Osteoblast (primary cell): ENCODE results near the gene DAP. TPM values are rescaled to one million over a fixed set of nuclear protein-coding genes. Genes with fewer than 3 reads are reported as not detected.

Experiments used
- DNase-seq: peaks from one replicate; pipeline ENCODE4 v3.0.0; 2011; ENCODE audit warnings: low spot score, mixed read lengths; ENCODE audit not compliant: insufficient read length; ENCODE audit errors: missing footprints
- H2AFZ ChIP-seq: 2 replicates; pipeline ENCODE4 v1.6.0; 2011; ENCODE audit warnings: mild to moderate bottlenecking, low read length
- H3K27ac ChIP-seq: 2 replicates; pipeline ENCODE4 v1.5.1; 2011; ENCODE audit warnings: mild to moderate bottlenecking, low read depth, low read length, moderate library complexity
- H3K27me3 ChIP-seq: 2 replicates; pipeline ENCODE4 v1.6.0; 2012; ENCODE audit warnings: mild to moderate bottlenecking, control low read depth, inconsistent platforms, low read length, moderate library complexity; ENCODE audit not compliant: insufficient read depth
- H3K36me3 ChIP-seq: 2 replicates; pipeline ENCODE4 v1.5.1; 2011; ENCODE audit warnings: mild to moderate bottlenecking, low read length, control low read depth, moderate library complexity; ENCODE audit not compliant: insufficient read depth
- H3K4me1 ChIP-seq: 2 replicates; pipeline ENCODE4 v1.5.1; 2011; ENCODE audit warnings: mild to moderate bottlenecking, low read length, control low read depth, moderate library complexity; ENCODE audit not compliant: insufficient read depth
- H3K4me2 ChIP-seq: 2 replicates; pipeline ENCODE4 v1.6.0; 2011; ENCODE audit warnings: mild to moderate bottlenecking, low read length; ENCODE audit not compliant: insufficient read depth
- H3K4me3 ChIP-seq: fragments of 200-600 bp; sonication (generic); 3 replicates; pipeline ENCODE4 v1.5.1; 2012; ENCODE audit warnings: mild to moderate bottlenecking, low read length, inconsistent platforms; ENCODE audit not compliant: insufficient read depth
- H3K79me2 ChIP-seq: 2 replicates; pipeline ENCODE4 v1.6.0; 2012; ENCODE audit warnings: mild to moderate bottlenecking, low read length, control low read depth, inconsistent platforms; ENCODE audit not compliant: insufficient read depth
- H3K9me3 ChIP-seq: 2 replicates; pipeline ENCODE4 v1.5.1; 2011; ENCODE audit warnings: low read depth, low read length, control low read depth
- H4K20me1 ChIP-seq: 2 replicates; pipeline ENCODE4 v1.6.0; 2012; ENCODE audit warnings: mild to moderate bottlenecking, low read length, control low read depth; ENCODE audit not compliant: insufficient read depth
- total RNA-seq: library from RNA; depleted of rRNA; stranded (reverse); fragments of >200 nt; gene quantifications from 2 replicates; pipeline ENCODE4 v1.2.3, GENCODE V29; 2012
- TF ChIP-seq, protein P1 (sequence below): IDR thresholded peaks from 2 replicates; pipeline ENCODE4 v1.5.1; 2011; ENCODE audit warnings: mild to moderate bottlenecking, low read depth, low read length, moderate library complexity; ENCODE audit errors: extremely low read depth

The DAP gene
- total RNA-seq, 1 donor: 31.1 TPM

DNA sequence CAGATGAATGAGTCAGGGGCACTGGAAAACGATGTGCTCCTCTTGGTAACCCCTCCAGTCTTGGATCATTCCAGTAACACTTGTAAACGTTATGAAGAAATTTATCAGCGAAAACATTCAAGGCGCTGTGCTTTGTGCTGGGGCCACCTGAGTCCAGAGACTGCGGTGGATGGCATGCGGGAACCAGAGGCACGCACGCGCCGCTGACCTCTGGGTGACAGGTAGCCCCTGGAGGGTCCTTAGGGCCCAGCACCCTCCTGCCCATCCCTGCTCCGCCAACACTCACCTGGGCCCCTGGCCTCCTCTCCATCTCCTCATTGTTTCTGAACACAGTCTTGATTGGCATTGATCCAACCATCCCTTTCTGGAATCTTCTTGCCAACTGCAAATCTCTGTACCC is 86.9 kb downstream of the DAP start:
- Histone ChIP-seq H3K79me2 (no peaks in the 10 kb centered on the region), H3K4me3 (no peak overlapping the region), H3K9me3 (no peaks in the 10 kb centered on the region), H3K36me3 (peaks cover 17% of the 10 kb centered on the region), H3K27me3 (no peaks in the 10 kb centered on the region), H3K27ac (no peak overlapping the region), H2AFZ (no peak overlapping the region), H3K4me1 (no peaks in the 10 kb centered on the region), H4K20me1 (no peaks in the 10 kb centered on the region), H3K4me2 (no peak overlapping the region)
- no peak for DNase-seq
- TF ChIP-seq, protein P1, sequence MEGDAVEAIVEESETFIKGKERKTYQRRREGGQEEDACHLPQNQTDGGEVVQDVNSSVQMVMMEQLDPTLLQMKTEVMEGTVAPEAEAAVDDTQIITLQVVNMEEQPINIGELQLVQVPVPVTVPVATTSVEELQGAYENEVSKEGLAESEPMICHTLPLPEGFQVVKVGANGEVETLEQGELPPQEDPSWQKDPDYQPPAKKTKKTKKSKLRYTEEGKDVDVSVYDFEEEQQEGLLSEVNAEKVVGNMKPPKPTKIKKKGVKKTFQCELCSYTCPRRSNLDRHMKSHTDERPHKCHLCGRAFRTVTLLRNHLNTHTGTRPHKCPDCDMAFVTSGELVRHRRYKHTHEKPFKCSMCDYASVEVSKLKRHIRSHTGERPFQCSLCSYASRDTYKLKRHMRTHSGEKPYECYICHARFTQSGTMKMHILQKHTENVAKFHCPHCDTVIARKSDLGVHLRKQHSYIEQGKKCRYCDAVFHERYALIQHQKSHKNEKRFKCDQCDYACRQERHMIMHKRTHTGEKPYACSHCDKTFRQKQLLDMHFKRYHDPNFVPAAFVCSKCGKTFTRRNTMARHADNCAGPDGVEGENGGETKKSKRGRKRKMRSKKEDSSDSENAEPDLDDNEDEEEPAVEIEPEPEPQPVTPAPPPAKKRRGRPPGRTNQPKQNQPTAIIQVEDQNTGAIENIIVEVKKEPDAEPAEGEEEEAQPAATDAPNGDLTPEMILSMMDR: no peak

DNA sequence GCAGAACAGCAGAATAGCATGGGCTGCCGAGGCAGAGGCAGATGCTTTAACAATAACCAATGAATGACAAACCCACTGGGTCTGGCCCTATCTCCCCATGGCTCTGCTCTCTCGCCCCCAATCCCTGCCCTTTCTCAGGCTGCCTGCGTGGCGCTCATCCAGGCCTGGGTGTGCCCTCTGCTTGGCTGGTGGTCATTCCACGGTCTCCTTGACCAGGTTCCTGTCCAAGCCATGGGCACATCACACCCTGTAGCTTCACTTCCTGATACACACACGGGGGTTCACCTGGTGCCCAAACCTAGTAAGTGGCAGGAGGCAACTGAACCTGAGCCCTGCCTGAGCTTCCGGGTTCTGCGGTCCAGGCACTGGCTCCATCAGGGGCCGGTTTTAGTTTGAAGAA is 87.6 kb downstream of the DAP start:
- no peak overlapping the region for H3K27ac ChIP-seq
- TF ChIP-seq, protein P1: no peak
- H3K27me3 ChIP-seq: no peaks in the 10 kb centered on the region
- H2AFZ ChIP-seq: peak overlapping the region; percentile 56
- peak overlapping the region; percentile 41 for H3K4me2 ChIP-seq
- no peak for DNase-seq
- no peaks in the 10 kb centered on the region for H3K79me2 ChIP-seq
- H4K20me1 ChIP-seq: no peaks in the 10 kb centered on the region
- no peaks in the 10 kb centered on the region for H3K4me1 ChIP-seq
- H3K36me3 ChIP-seq: peaks cover 16% of the 10 kb centered on the region
- H3K9me3 ChIP-seq: no peaks in the 10 kb centered on the region
- no peak overlapping the region for H3K4me3 ChIP-seq

DNA sequence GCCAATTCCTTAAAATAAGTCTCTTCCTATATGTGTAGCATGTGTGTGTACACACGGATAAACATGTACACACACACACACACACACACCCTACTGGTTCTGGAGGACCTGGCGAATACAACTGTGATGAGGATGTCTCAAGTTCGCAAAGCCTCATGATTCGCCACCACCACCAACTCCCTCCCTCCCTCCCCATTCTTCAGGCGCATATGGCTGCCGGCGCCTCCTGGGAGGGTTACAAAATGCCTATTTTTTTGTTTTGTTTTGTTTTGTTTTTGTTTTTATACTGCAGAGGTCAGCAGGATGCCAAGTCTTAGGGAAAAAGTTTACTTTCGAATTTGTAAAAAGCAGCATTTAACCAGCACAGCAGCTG is 88.0 kb downstream of the DAP start:
- H4K20me1 ChIP-seq: no peaks in the 10 kb centered on the region
- no peaks in the 10 kb centered on the region for H3K4me1 ChIP-seq
- TF ChIP-seq, protein P1: no peak
- H3K27me3 ChIP-seq: no peaks in the 10 kb centered on the region
- H2AFZ ChIP-seq: no peak overlapping the region
- no peak overlapping the region for H3K27ac ChIP-seq
- H3K79me2 ChIP-seq: no peaks in the 10 kb centered on the region
- peaks cover 12% of the 10 kb centered on the region for H3K36me3 ChIP-seq
- no peak overlapping the region for H3K4me3 ChIP-seq
- no peaks in the 10 kb centered on the region for H3K9me3 ChIP-seq
- H3K4me2 ChIP-seq: peak overlapping the region; percentile 41
- DNase-seq: no peak

DNA sequence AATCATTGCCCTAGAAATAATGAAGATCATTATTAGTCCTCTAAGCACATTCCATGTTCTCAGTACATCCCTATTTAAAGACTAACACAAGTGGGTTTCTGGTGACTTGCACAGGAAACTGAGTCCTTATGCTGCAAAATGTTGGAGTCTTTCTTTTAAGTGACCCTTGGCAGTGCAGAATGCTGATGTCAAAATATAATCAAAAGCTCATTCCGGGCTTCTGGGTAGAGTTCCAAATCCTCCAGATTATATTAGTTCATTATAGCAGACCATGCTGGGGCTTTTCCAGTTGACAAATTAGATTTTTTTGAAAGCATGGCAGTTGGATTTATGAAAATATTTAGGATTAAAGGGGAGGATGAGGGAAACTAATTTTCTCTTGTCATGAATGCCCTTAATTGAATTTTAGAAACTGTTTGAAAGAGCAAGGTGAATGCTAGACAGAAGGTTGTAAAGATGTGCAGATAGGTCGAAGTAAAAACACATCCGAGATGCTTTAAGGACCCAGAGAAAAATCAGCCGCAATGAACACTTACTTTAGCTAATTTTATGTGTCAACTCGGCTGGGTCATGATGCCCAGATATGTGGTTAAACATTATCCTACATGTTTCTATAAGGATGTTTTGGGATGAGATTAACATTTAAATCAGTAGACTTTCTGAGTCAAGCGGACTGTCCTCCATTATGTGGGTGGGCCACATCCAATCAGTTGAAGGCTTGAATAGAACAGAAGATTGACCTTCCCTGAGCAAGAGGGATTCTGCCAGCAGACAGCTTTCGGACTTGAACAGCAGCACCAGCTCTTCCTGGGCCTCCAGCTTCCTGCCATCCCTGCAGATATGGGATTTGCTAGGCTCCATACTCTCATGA is 88.7 kb downstream of the DAP start:
- Histone ChIP-seq H3K27me3 (no peaks in the 10 kb centered on the region), H3K4me1 (no peaks in the 10 kb centered on the region), H3K4me3 (no peak overlapping the region), H3K79me2 (no peaks in the 10 kb centered on the region), H3K9me3 (no peaks in the 10 kb centered on the region), H3K27ac (no peak overlapping the region), H2AFZ (no peak overlapping the region), H3K4me2 (no peak overlapping the region), H4K20me1 (no peaks in the 10 kb centered on the region), H3K36me3 (peaks cover 6% of the 10 kb centered on the region)
- DNase-seq: no peak
- TF ChIP-seq, protein P1: no peak
